Midbrain (tissue), 1 donor: ENCODE results near the gene TAF15.

ENCODE experiments used
- DNase-seq: peaks from one replicate; lab custom pipeline; 2025; lab: John Stamatoyannopoulos, UW

The TAF15 gene

DNA sequence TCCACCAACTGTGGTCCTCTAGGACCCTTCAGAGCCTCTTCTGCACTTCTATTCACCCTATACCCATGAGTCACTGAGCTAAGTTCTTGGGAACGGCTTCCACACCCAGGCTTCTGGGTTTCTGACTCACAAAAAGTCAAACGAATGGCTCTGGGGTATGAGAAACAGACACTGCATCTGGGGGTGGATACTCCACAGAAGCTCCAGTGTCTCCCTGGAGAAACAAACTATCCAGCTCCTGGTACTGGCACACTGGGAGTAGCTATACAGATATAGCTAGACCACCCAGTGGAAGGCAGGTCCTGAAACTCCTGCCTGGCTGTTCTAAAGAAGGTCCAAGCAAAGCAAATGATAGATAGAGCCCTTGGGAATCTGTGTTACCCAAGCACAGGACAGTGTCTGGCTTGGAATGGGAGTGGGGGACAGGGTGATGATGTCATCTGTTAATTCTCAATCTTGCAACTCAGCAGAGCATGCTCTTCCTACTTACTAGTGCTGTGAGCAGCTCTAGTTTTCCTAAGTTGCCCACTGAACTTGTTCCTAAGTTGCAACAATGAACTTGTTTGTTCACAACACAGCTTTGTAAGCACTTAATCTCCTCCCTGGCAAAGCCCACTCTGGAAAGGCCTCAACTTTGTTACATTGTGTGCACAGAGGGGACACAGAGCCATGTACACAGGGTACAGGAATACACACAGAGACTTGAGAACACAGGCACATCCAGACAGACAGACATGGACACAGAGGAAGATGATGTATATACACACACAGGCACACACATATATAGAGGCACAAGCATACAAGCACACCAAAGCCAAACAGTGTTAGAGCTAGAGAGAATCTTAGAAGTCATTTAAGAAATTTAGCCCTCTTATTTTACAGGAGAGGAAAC lies 20.6 kb upstream of the TAF15 start:
- DNase-seq = peak; percentile 38

- no peak for DNase-seq
These were observed 18.4 kb upstream of the TAF15 start for GRCh38 chr17:35790841-35791240.

DNA sequence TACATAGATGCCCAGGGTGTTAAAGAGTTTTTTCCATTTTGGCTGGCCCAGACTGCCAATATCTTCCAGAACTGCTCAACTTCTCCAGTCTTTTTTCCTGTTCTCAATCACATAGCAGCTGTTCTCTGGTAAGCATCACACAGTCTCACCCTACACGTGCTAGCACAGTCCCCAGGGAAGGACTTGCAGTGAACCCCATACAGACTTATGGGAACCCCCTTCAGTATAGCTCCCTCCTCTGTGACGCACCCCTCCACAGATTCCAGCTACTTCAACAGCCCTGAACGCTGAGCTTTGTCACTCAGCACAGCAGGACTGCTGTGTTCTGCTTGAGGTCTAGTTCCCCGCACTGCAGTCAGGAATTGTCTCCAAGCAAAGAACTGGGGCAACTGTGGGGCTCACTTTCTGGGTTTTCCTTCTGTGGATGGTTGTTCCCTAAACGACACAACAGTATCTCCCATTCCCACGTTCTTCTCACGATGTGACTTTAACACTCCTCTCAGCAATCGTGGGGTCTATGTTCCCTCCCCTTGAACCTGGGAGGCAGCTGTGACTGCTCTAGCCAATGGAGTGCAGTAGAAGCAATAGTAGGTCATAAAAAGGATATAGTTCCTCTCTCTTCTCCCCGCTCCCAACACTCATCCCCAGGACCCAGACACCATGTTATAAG lies 17.5 kb upstream of the TAF15 start:
- DNase-seq = no peak

DNA sequence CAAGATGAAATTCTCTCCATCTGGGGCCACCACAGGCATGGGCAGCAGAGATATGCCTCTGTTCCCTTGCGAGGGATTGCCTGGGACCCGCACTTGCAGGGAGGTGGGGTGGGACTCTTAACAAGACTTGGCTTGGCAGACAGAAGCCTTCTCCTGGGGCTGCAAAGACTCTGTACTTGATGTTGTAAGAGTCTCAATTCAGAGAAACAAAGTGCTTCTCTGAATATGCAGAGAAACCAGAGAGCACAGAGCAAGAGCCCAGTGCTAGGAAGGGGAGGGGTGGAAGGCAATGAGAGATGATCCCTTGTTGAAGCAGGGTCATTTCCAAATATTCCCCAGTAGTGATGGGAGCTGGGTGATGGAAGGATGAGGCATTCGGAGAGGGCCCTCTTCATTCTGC lies 16.0 kb upstream of the TAF15 start:
- no peak for DNase-seq

- DNase-seq = no peak
These were observed 14.0 kb upstream of the TAF15 start, which contains the start of gene MMP28 for GRCh38 chr17:35795007-35795870. Gene MMP28, minus strand, starts transcription at chr17:35795641. Its CDS starts 264 bp downstream, at chr17:35795377.

GRCh38 chr17:35795871-35796265 lies 13.4 kb upstream of the TAF15 start:
- no peak for DNase-seq

- no peak for DNase-seq
These were observed 12.3 kb upstream of the TAF15 start for GRCh38 chr17:35796942-35797341.

- no peak for DNase-seq
These were observed 11.9 kb upstream of the TAF15 start for GRCh38 chr17:35797370-35797769.

DNA sequence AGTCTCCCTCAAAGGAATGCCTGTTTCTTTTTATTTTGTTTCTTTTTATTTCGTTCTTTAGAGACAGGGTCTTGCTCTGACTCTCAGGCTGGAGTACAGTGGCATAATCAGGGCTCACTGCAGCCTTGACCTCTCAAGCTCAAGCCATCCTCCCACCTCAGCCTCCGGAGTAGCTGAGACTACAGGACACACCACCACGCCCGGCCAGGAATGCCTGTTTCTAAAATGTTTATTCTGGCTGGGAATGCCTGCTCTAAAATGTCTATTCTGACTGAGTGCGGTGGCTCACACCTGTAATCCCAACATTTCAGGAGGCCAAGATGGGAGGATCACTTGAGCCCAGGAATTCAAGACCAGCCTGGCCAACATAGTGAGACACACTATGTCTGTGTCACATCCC lies 11.4 kb upstream of the TAF15 start:
- no peak for DNase-seq

GRCh38 chr17:35799942-35800341 lies 9.3 kb upstream of the TAF15 start:
- DNase-seq = peak; percentile 76

DNA sequence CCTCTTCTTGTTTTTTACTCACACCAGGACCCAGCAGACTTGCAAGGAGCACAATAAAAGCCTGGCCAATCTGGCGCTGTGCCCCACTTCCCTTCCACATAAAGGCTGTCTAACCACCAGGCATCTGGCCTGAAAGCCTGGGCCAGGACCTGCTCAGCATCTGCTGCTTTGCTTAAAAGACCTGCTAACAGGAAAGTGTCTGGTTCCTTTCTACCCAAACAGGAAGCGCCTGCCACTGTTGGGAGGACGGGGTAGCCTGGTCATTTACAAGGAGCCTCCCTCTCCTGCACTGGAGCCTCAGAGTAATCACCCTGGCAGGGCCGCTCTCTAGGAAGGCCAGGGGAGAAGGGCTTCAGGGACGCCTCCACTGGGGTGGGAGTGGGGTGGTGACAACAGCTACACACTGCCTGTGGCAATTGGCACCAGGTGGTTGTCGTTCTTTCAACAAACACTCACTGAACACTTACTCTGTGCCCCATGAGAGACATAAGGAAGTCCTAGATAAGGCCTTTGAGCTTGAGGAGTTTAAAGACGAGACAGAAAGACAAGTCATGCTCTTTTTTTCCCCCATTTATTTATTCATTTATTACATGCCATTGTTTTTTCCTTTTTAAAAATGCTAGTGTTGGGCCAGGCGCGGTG lies 7.6 kb upstream of the TAF15 start:
- peak; percentile 79 for DNase-seq

GRCh38 chr17:35804658-35805192 lies 4.6 kb upstream of the TAF15 start:
- DNase-seq = peak; percentile 82

DNA sequence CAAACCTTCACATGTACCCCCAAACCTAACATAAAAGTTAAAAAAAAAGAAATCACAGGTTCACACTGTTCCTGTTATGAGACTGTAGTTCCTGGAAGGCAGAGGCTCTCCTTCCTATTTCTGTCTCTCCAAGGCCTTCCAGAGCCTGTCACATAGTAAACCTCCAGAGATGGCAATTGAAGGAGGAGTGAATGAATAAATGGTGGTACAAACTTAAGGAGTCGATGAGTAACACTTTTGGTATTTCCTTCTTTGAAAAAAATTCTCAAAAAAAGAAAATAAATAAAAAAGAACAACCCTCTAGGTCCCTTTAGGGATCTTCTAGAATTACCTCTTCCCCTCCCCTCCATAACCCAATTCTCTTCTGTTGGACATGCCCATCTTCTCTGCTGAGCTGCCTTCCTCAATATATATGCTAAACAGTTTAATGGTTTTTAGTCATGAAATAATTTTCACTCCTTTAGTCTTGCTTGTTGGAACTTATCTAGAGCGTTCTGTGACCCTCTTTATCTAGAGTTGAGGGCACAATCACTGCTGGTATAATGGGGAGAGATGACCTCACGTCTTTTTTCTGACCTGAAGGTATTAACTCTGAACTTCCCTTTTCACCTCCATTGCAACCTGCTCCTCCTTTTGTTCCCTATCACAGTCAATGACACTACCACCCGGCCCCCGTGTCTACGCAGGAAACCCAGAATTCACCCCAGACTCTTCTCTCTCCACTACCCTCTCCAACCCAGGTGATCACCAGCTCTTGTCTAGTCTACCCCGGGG lies 1.7 kb upstream of the TAF15 start:
- DNase-seq = no peak

- DNase-seq = no peak
These were observed 883 bp upstream of the TAF15 start for GRCh38 chr17:35808240-35808961.

- DNase-seq = no peak
These were observed 674 bp downstream of the TAF15 start for GRCh38 chr17:35809855-35810461.

GRCh38 chr17:35811759-35812158 lies 2.5 kb downstream of the TAF15 start:
- no peak for DNase-seq

GRCh38 chr17:35812456-35812855 lies 3.2 kb downstream of the TAF15 start:
- DNase-seq = no peak

GRCh38 chr17:35816723-35817122 lies 7.4 kb downstream of the TAF15 start:
- no peak for DNase-seq

DNA sequence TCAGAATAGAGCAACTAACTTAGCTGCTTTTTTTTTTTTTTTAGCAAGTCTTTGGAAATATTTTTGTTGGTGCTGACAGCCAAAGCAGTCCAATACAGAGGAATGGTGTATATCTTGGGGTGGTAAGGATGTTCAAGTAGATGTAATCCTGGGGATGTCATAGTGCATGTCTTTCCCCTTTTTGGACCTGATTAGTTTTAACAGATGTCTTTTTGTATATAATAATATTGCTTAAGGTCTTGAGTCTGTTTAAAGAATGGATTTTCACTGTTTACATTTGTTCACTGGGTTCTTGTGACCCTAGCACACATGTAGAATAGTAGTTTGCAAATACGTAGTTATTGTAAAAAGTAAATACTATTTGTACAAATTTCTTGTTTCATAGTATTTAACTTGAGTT lies 7.9 kb downstream of the TAF15 start:
- no peak for DNase-seq

DNA sequence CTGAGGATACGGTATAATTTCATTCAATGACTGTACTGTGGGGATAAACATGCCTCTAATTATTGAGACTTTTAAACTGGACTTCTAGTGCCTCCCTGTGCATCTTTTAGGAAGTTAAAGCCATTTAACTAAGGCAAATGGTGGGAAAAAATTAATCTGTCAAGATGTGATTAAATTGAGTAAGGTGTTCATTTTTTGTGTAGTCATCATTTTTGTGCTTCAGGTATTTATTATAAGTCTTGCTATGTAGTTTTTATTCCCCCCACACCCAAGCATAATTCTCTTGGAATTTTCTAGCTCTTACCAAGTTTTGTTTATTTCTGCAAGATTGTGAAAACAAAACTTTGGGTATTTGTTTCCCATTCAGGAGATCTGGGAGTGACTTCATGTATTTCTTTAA lies 10.2 kb downstream of the TAF15 start:
- DNase-seq = no peak
